Astrocyte of the cerebellum (primary cell): ENCODE measurements around the gene ZNF554.

Experiments used
- DNase-seq: peaks from one replicate; pipeline ENCODE4 v3.0.0-alpha.2; 2011; ENCODE audit warnings: low read depth
- H3K4me3 ChIP-seq: 2 replicates; pipeline ENCODE4 v1.5.1; 2011; ENCODE audit warnings: mild to moderate bottlenecking, low read depth, low read length, moderate library complexity
- CTCF ChIP-seq: IDR thresholded peaks from 2 replicates; pipeline ENCODE4 v1.5.1; 2012; ENCODE audit warnings: low read length, low read depth, moderate library complexity, mild to moderate bottlenecking; ENCODE audit errors: missing control alignments
- in situ Hi-C: cut with HindIII; loops from 2 replicates; pipeline ENCODE4 v1.10.0; 2017; ENCODE audit warnings: low sequenced_read_pairs

The ZNF554 gene

GRCh38 chr19:2827840-2828489 lies 8.3 kb downstream of the ZNF554 start:
- no peak overlapping the region for H3K4me3 ChIP-seq
- in situ Hi-C loops: no loop called here
- DNase-seq: no peak
- no peak for TF ChIP-seq CTCF

- no peak for TF ChIP-seq CTCF
- in situ Hi-C loops: no loop called here
- H3K4me3 ChIP-seq: no peak overlapping the region
- DNase-seq: no peak
Observed at GRCh38 chr19:2834294-2834871, 14.7 kb downstream of the ZNF554 start.

- no peak for DNase-seq
- in situ Hi-C loops: no loop called here
- TF ChIP-seq CTCF: no peak
- H3K4me3 ChIP-seq: no peak overlapping the region
Observed at GRCh38 chr19:2837430-2837829, 17.8 kb downstream of the ZNF554 start.

GRCh38 chr19:2840794-2841791 lies 21.4 kb downstream of the ZNF554 start, which contains the start of gene ZNF555:
ZNF555 (plus strand) TSS chr19:2841475; CDS start chr19:2841573, 98 bp downstream.
- peak within 1 kb of the TSS; percentile 75 for H3K4me3 ChIP-seq
- TF ChIP-seq CTCF: peak; percentile 6
- in situ Hi-C loops: no loop called here
- peak; percentile 98 for DNase-seq

GRCh38 chr19:2841855-2842574 lies 22.3 kb downstream of the ZNF554 start:
- TF ChIP-seq CTCF: no peak
- no peak for DNase-seq
- peak overlapping the region; percentile 75 for H3K4me3 ChIP-seq
- in situ Hi-C loops: no loop called here

- TF ChIP-seq CTCF: no peak
- no peak for DNase-seq
- in situ Hi-C loops: no loop called here
- H3K4me3 ChIP-seq: no peak overlapping the region
Observed at GRCh38 chr19:2845107-2845506, 25.4 kb downstream of the ZNF554 start.
